ENCODE data around the gene GLUD1.
"Not testable (repeated sequence)": the region's sequence is repeated elsewhere in the genome, so short reads cannot be mapped to it uniquely, and the experiment has no call there.

GLUD1 gene

DNA sequence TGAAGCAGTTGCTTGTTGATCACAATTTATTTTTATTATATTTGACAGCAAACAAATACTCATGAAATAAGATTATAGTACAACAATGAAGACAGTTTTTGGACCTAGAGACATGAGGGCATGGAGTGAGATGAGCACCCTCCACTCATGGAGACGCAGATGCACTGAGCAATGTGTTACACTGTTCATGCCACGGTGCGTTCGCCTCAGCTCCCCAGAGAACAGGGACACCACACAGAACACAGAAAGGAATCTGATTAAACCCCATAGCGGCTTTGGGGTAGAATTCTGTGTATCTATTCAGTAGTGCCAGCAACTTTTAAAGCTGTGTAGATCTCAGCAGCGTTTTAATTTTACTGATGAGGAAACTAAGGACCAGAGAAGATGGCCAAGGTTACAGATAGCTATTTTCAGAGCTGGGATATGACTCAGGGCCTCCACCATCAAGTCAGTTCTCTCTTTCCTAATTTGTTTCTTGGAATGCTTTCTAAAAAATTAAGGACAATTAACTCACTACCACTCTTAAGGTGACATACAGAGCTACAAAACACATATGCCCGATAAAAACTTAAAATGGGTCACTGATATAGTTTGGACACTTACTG, 41.0 kb downstream of the GLUD1 start:
- DNase-seq (ENCODE audit: extremely low read depth in 1 of 2, low read depth in 1 of 2) = no peak

DNA sequence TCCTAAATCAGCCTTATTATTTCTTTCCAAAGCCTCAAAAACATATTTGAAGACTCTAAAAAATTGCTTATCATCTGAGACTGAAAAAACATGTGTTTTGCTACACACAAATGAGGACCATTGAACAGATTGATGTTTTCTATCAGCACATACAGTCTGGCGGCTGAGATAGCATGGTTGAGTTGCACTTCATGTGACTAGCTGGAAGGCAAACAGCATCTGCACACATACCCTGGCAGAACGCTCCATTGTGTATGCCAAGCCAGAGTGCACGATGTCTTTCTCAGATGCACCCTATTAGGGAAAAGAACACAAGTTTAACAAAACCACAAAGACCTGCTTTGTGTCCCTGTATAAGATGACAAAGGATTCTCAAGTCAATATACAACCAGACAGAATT, 41.5 kb downstream of the GLUD1 start:
- DNase-seq (ENCODE audit: extremely low read depth in 1 of 2, low read depth in 1 of 2) = no peak

DNA sequence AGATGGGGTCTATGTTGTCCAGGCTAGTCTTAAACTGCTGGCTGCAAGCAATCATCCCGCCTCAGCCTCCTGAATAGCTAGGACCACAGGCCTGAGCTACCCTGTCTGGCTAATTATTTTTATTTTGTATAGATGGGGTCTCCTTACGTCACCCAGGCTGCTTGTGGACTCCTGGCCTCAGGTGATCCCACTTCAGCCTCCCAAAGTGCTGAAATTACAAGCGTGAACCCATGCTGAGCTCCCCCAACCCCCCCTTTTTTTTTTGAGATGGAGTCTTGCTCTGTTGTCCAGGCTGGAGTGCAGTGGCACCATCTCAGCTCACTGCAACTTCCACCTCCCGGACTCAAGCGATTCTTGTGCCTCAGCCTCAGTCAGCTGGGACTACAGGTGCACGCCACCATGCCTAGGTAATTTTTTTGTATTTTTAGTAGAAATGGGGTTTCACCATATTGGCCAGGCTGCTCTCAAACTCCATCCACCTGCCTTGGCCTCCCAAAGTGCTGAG, 49.2 kb downstream of the GLUD1 start:
- no peak for DNase-seq (ENCODE audit: extremely low read depth in 1 of 2, low read depth in 1 of 2)

DNA sequence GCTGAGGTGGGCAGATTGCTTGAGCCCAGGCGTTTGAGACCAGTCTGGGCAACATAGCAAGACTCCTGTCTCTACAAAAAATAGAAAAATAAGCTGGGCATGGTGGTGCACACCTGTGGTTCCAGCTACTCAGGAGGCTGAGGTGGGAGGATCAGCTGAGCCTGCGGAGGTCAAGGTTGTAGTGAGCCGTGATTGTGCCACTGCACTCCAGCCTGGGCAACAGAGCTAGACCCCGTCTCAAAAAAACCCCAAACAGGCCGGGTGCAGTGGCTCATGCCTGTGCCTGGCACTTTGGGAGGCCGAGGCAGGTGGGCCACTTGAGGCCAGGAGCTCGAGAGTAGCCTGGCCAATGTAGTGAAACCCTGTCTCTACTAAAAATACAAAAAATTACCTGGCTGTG, 51.1 kb downstream of the GLUD1 start:
- not testable (repeated sequence) for DNase-seq (ENCODE audit: extremely low read depth in 1 of 2, low read depth in 1 of 2)

DNA sequence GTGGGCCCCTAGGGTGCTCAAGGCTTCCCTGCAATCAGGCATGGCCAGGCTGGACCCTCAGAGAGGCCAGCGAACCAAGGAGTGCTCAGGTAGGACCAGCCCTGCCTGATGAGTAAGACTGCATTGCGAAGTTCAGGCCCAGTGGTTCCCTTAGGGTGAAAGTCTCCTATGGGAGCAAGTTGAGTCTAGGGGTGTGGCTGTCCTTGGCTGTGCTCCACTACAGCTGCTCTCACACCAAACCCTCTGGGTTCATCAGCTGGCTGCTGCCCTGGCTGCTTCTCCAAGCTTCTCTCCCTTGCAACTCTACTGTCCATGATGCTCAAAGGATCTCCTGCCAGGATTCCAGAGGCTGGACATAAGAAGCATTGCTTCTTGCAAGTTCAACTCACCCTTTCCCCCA, 55.9 kb downstream of the GLUD1 start:
- DNase-seq (ENCODE audit: extremely low read depth in 1 of 2, low read depth in 1 of 2) = no peak

DNA sequence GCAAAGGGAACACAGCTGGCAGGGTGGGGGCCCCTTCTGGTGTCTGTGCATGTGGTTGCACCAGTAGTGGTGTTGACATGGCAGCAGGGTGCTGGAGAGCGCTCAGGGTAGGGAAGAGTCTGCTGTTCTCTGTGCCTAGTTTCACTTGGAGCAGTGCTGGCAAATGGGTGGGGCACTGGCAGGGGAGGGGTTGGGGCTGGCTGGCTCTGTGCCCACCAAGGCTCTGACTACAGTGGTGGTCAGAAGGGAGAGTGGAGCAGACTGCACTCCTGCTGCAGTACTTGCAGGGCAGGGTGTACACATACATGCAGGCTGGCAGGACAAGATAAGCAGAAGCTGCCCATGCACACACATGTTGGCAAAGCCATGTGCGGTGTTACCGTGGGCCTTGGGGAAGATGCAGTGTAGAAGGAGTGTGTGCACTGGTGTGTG, 56.3 kb downstream of the GLUD1 start:
- DNase-seq (ENCODE audit: extremely low read depth in 1 of 2, low read depth in 1 of 2) = no peak

DNA sequence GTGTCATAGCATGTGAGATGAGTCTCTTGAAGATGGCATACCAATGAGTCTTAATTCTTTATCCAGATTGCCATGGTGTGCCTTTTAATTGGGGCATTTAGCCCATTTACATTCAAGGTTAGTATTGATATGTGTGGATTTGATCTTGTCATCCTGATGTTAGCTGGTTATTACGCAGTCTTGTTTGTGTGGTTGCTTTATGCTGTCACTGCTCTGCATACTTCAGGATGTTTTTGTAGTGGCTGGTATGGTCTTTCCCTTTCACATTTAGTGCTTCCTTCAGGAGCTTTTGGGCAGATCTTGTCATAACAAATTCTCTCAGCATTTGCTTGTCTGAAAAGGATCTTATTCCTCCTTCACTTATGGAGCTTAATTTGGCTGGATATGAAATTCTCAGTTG, 58.0 kb downstream of the GLUD1 start:
- DNase-seq (ENCODE audit: extremely low read depth in 1 of 2, low read depth in 1 of 2) = no peak

DNA sequence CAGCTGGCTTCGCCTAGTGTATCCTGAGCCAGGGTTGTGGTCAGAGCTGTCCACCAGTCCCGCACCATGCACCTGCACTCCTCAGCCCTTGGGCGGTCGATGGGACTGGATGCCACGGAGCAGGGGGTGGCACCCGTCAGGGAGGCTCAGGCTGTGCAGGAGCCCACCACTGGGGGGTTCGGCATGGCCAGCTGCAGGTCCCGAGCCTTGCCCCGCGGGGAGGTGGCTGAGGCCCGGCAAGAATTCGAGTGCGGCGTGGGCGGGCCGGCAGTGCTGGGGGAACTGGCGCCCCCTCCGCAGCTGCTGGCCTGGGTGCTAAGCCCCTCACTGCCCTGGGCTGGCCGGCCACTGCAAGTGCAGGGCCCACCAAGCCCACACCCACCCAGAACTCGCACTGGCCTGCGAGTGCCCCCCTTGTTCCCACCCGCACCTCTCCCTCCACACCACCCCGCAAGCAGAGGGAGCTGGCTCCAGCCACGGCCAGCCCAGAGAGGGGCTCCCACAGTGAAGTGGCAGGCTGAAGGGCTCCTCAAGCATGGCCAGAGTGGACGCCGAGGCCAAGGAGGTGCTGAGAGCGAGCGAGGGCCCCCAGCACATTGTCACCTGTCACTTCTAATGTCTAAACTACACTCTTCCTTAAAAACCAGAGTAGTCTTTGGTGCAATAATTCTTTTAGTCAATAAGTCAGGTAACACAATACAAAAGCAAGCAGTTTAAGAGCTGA, 63.6 kb downstream of the GLUD1 start:
- no peak for DNase-seq (ENCODE audit: extremely low read depth in 1 of 2, low read depth in 1 of 2)

DNA sequence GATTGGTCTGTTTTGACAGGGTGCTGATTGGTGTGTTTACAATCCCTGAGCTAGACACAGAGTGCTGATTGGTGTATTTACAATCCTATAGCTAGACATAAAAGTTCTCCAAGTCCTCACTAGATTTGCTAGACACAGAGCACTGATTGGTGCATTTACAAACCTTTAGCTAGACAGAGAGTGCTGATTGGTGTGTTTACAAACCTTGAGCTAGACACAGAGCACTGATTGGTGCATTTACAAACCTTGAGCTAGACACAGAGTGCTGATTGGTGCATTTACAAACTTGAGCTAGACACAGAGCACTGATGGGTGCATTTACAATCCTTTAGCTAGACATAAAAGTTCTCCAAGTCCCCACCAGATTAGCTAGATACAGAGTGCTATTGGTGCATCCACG, 64.2 kb downstream of the GLUD1 start:
- not testable (repeated sequence) for DNase-seq (ENCODE audit: extremely low read depth in 1 of 2, low read depth in 1 of 2)

DNA sequence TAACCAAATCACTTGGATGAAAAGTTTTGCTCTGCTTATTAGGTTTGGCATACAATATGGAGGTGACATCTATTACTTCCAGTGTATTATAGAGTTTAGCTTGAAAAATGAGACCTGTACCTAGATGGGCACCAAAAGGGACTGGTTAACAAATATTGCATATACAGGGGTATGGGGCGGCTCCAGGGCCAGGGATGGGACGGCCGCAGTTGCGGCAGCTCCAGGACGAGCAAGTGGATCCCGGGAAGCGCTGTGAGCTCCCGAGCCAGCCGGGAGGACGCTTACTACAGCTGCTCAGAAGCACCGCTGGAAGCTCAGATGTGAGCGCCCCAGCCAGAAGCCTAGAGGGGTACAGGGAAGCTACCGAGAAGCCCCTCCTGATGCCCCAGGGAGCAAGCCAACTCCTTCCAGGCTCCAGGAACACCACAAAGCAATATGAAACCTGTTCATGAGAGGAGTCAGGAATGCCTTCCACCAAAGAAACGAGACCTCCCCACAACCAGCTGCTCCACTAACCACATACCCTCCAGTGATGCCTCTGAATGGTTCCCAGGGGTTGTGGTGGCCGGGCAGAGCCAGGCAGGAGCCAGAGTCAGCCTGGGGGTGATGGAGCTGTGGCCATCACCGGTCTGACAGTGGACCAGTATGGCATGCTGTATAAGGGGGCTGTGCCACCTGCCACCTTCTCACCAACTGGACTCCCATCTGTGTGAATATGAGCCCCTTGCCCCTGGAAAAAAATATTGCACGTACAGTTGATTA, 67.7 kb downstream of the GLUD1 start:
- DNase-seq (ENCODE audit: extremely low read depth in 1 of 2, low read depth in 1 of 2) = not testable (repeated sequence)

DNA sequence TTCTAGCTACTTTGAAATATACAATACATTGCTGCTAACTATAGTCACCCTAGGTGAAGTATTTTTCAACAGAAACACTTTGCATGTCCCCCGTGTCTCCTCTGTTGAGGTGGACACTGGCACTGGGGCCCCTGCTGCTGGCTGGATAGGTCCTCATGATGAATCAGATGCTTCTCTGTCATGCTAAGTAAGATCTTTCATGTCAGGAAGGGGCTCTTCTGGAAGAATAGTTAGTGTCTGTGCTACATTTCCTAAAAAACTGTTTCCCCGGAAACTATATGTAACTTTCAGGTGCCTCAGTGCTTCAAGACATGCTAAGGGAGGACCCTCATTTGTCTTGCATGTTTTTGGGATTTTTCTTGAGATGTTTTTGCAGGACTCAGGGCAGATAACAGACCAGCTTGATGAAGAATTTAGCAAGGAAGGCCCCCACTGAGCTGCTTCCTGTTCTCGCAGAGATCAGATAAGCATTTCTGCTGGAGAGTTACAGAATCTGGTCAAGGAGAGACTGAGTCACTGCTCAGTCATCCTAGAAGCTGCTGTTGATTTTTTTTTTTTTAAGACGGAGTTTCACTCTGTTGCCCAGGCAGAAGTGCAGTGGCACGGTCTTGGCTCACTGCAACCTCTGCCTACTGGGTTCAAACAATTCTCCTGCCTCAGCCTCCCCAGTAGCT, 69.2 kb downstream of the GLUD1 start:
- DNase-seq (ENCODE audit: extremely low read depth in 1 of 2, low read depth in 1 of 2) = peak in 1 of 2 donors; percentile 27

DNA sequence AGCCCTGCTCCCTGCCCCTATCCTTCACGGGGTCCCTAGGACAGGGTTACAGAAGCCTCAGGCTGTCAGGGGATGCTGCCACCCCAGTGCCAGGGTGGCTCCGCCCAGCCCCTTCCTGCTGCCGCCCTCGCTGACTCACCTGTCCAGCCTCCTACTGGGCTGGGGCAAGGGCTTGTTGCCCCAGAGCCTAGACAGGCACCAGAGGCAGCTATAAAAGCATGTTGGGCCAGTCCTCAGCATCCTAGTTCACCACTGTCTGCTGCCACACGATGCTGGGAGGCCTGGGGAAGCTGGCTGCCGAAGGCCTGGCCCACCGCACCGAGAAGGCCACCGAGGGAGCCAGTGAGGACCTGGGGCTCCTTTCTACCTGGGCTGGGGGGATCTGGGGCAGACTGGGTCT, 74.6 kb downstream of the GLUD1 start, which contains the start of gene FAM25A:
Gene FAM25A (plus strand): TSS at position 239 of the 400 bp plus-strand sequence. CDS start 31 bp downstream, at position 270.
- DNase-seq (ENCODE audit: extremely low read depth in 1 of 2, low read depth in 1 of 2) = not testable (repeated sequence)

DNA sequence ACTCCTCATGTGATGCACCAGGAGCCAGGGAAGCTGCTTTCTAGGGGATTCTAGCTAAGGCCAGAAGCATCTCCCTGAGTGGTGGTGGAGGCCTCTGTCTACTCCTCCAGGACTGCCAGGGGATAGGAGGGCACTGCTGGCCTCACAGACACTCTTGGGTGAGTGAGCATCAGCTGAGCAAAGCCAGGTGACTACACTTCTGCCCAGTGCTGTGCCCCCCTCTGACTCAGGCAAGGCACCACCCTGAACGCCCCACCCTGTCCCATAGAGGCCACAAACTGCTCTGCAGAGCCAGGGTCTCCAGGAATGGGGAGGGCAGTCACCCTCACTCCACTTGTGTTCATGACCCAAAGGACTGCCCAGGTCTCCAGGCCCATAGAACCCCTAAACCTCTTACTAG, 75.1 kb downstream of the GLUD1 start:
- DNase-seq (ENCODE audit: extremely low read depth in 1 of 2, low read depth in 1 of 2) = not testable (repeated sequence)

DNA sequence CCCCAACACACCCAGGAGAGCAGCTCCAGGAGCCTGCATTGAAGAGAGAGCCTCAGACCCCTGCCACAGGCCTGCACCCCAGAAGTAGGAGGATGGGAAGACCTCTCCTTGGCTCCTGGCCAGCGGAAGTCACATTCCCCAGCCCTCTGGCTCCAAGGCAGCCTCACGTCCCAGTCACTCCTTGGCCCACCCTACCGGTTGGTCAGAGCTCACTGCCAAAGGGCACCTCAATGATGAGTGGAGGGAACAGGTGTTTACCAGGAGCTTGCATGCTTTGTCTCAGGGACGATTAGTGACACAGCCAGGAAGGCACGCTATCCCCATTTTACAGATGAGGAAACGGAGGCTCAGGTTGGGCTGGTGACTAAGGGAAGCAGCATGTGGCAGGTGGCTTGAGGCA, 75.6 kb downstream of the GLUD1 start:
- DNase-seq (ENCODE audit: extremely low read depth in 1 of 2, low read depth in 1 of 2) = not testable (repeated sequence)

DNA sequence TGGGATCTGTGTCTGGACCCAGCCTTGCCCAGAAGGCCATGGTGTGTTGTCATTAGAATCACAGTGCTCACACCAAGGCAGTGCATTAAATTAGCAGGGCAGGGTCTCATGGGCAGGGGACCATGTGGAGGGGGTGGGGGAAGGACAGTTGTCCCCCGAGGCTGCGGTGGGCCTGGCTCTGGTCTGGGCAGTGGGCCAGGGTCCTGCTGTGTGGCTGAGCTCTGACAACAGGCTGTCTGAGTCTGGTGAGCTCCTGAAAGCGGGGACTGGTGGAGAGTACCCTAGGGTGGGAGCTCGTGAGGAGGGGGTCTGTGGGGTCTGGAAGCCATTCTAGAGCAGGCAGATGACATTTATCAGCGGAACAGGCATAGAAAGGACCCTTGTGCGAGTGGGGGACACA, 76.5 kb downstream of the GLUD1 start:
- DNase-seq (ENCODE audit: extremely low read depth in 1 of 2, low read depth in 1 of 2) = not testable (repeated sequence)

DNA sequence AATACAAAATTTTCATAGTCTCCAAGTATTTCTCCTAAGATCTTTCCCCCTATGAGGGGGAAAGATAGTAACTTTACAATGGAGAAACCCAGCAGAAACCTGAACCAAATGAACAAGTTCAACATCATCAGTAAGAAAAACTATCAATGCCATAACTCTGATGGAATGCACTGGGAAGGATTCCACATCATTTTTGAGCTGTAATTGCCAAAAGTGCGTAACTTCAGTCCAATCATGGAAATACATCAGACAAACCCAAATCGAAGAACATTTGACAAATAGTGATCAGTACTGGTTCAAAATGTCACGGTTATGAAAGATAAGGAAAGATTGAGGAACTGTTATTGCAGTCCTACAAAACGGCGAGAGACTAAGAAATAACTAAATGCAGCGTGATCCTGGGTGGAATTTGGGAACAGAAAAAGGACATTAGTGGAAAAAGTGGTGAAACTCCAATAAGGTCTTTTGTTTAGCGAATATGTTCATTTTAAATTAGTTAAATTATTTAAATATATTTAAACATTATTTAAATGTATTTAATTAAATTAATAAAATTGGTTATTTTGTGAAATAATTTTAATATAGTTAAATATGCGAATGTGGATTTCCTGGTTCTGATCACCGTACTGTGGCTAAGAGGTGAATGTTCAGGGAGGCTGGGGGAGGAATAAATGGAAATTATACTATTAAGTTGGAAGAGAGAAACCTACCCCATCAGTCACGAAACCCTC, 79.5 kb downstream of the GLUD1 start:
- not testable (repeated sequence) for DNase-seq (ENCODE audit: extremely low read depth in 1 of 2, low read depth in 1 of 2)

DNA sequence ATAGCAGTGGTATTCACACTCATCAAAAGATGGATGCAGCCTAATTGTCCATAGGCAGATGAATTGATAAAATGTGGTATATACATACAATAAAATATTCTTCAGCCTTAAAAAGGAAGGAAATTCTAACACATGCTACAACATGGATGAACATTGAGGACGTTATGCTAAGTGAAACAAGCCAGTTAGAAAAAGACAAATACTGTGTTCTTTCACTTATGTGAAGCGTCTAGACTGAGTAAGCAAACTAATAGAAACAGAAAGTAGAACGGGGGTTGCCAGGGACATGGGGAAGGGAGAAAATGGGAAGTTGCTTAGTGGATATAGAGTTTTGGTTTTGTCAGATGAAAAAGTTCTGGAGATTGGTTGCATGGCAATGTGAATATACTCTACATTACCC, 81.1 kb downstream of the GLUD1 start:
- not testable (repeated sequence) for DNase-seq (ENCODE audit: extremely low read depth in 1 of 2, low read depth in 1 of 2)

DNA sequence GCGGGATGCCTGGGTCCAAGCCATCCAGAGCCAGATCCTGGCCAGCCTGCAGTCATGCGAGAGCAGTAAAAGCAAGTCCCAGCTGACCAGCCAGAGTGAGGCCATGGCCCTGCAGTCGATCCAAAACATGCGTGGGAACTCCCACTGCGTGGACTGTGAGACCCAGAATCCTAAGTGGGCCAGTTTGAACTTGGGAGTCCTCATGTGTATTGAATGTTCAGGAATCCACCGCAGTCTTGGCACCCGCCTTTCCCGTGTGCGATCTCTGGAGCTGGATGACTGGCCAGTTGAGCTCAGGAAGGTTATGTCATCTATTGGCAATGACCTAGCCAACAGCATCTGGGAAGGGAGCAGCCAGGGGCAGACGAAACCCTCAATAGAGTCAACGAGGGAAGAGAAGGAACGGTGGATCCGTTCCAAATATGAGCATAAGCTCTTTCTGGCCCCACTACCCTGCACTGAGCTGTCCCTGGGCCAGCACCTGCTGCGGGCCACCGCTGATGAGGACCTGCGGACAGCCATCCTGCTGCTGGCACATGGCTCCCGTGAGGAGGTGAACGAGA, 85.4 kb downstream of the GLUD1 start:
- DNase-seq (ENCODE audit: extremely low read depth in 1 of 2, low read depth in 1 of 2) = not testable (repeated sequence)

DNA sequence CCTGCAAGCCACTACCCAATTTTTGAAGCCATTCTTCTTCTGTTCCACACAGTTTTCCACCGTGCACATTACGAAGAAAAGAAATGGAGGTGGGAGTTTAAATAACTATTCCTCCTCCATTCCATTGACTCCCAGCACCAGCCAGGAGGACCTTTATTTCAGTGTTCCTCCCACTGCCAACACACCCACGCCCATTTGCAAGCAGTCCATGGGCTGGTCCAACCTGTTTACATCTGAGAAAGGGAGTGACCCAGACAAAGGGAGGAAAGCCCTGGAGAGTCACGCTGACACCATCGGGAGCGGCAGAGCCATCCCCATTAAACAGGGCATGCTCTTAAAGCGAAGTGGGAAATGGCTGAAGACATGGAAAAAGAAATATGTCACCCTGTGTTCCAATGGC, 86.3 kb downstream of the GLUD1 start:
- not testable (repeated sequence) for DNase-seq (ENCODE audit: extremely low read depth in 1 of 2, low read depth in 1 of 2)

DNA sequence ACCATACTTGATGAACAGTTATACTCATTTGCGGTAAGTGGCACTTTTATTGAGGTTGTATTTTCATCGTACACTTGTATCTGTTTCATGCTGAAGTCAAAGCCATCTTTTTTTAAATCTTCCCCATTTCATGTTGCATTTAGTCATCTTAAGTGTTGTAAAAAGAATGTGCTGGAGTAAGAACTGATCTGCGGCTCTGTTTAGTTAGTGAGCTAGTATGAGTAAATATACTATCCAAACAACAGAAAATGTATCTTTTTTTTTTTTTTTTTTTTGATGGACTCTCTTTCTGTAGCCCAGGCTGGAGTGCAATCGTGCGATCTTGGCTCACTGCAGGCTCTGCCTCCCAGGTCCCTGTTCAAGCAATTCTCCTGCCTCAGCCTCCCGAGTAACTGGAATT, 87.0 kb downstream of the GLUD1 start:
- not testable (repeated sequence) for DNase-seq (ENCODE audit: extremely low read depth in 1 of 2, low read depth in 1 of 2)
